Subcutaneous adipose tissue (tissue), 4 donors: Measurements from ENCODE around the gene PPEF2. TPM values are rescaled to one million over a fixed set of nuclear protein-coding genes. Genes with fewer than 3 reads are reported as not detected.

Experiments
- total RNA-seq, 4 donors: library from RNA; depleted of rRNA; stranded (reverse); fragments of >200 nt; gene quantifications; one replicate each; pipeline ENCODE4 v1.1.0, GENCODE V29; 2016
- TF ChIP-seq, protein P1 (sequence below): fragments of 450-650 bp; IDR thresholded peaks from one replicate; pipeline ENCODE4 v1.5.1; 2016; ENCODE audit warnings: low read depth, mild to moderate bottlenecking, control low read depth, antibody characterized with exemption, moderate library complexity

PPEF2 gene
- total RNA-seq, 4 donors from 2014 or later: 0.17 TPM; not detected in 3

DNA sequence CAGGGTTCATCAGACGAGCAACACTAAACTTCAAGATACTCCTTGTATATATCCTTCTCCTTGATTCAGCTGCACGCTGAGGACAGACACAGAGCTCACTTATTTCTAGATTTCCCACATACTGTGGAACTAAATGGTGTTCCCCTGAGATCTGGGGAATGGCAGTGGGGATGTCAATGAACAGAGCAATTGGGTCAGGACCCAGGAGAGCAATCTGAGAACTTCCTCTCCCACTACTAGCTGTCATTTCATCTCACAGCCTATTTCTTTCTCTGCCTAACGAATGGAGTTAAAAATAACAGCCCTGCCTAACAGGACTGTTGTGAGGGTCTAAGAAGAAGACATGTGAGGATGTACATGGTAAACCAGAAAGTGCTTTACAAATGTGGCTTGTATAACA lies 27.9 kb upstream of the PPEF2 start:
- TF ChIP-seq, protein P1, sequence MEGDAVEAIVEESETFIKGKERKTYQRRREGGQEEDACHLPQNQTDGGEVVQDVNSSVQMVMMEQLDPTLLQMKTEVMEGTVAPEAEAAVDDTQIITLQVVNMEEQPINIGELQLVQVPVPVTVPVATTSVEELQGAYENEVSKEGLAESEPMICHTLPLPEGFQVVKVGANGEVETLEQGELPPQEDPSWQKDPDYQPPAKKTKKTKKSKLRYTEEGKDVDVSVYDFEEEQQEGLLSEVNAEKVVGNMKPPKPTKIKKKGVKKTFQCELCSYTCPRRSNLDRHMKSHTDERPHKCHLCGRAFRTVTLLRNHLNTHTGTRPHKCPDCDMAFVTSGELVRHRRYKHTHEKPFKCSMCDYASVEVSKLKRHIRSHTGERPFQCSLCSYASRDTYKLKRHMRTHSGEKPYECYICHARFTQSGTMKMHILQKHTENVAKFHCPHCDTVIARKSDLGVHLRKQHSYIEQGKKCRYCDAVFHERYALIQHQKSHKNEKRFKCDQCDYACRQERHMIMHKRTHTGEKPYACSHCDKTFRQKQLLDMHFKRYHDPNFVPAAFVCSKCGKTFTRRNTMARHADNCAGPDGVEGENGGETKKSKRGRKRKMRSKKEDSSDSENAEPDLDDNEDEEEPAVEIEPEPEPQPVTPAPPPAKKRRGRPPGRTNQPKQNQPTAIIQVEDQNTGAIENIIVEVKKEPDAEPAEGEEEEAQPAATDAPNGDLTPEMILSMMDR: no peak

DNA sequence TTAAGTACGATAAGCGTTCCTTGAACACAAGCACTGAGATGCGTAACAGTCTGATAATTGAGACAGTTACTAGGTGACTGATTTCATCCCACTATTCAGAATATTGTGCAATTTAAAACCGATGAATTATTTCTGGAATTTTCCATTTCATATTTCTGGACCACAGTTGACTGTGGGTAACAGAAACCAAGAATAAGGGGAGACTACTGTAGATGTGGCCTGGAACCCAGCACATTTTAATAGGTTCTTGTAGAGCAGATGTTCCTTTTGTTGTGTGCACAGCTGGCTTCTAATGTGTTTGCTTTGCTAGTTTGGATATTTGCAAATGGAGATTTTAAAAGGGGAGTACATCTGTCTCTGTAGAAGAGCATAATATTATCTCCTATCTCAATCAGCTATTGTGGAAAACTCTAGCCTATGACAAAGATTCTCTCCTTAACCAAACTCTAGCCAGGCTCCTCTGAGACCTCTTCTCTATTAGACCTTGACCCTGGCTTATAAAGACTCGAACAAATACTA lies 22.1 kb upstream of the PPEF2 start:
- TF ChIP-seq, protein P1: no peak

DNA sequence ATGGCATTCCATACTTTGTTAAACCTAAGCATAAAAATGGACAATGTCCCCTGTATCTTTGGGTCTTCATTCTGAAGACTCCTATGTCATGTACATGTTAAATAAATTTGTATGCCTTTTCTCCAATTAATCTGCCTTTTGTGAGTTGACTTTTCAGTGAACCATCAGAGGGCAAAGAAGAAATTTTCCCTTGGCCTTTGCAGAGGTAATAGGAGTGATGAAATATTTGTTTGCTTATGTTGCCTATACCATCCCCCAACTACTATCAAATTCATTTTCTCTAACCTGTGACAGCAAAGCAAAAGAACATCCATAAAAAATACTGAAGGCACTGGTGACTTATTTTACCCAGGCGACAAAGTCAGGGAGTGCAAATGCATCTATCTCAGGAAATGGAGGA lies 20.3 kb upstream of the PPEF2 start:
- TF ChIP-seq, protein P1: no peak

DNA sequence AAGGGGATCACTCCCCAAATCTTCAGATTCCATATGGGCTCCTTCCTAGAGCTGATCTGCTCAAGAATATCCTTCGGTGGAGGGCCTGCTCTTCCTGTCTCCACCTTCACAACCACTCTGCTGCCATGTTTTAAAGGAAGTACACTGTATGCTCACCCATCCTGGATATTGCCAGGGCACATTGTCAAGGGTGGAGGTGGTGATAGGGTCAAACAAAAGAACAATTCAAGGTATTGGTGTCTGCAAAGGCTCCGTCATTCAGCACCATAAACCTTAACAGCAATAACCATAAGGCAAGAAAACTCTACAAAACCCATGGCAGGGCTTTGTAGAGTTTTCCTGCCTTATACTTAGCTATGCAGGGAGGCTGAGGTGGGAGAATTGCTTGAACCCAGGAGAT lies 19.7 kb upstream of the PPEF2 start:
- TF ChIP-seq, protein P1: no peak

DNA sequence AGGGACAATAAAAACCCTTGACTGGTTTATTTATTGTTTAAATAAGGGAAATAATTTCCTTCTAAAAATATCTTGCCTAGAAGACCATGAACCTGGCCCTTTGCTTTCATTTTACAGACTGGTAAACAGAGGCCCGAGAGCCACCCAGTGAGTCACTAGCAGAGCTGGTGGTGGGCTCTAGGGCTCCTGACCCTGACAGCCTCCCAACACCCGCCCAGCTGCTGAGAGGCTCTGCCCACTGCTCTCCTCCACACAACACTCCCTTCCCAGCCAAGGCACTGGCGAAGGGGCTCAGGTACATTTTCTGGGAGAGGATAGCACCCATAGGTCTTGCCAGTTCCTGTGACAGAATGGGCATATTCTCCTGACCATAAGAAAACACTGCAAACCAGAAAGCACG lies 18.1 kb upstream of the PPEF2 start:
- TF ChIP-seq, protein P1: no peak

DNA sequence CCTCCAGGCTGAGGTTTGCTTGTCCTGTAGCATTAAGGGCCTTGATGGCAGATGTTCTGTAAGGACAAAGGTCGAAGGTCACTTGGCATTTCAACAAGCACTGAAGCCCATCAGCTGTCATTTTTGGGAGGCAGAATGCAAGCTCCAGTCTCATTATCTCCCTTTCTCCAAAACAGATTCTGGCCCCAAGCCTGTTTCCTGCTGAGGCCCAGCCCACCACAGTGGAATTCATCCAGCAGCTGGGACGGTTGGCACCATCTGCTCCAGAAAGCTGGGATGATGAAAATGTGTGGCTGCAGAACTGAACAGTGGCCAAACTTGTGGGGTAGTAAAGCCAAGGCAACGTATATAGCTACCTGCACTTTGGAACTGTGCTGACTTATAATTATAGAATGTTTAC lies 17.7 kb upstream of the PPEF2 start:
- TF ChIP-seq, protein P1: no peak

DNA sequence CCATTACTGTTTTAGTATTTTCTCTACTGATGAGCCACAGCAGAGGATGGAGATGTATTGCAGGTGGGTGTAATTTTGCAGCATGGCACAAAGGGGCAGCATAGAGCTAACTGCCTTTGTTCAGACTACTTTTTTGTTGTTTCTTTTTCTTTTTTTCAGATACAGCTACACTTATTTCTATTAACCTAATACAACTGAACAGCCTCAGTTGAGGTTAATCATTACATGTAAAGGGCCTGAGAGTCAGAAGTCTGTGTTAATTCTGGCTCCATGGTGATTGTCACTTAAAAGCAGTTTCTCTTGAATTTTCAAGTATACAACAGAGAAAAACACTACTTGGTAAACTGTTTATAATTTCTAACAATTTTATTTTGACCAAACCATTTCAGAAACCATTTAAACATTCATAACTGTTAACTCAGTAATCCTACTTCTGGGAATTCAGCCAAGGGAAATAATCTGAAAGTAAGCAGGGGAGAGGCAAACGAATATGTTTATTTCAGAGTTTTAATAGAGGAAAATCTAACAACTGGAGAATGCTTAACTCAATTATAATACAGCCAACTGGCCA lies 13.9 kb upstream of the PPEF2 start:
- TF ChIP-seq, protein P1: no peak
